Measurements from ENCODE around the gene CLN6.

DNA sequence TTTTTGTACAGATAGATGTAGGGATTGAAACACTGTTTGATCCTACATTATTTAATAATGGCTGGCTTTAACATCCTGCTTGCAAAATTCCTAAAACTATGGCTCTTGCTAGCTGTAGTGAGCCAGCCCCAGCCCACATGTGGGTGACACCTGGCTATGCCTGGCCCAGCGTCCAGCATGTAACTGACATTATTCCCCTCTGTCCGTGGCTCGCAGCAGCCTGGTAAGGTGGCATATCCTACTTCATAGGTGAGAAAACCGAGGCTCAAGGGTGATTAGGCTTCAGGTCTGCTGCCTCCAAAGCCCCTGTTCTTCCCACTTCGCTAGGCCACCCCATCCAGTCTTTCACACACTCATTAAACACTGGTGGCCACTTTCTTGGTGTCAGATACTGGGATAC is 26.0 kb downstream of the CLN6 start:
- no peak for TF ChIP-seq EZH2phosphoT487 (IDR thresholded peaks at IDR 0.05; ENCODE audit: insufficient read depth, low read depth)
- no peak for TF ChIP-seq EZH2 (IDR thresholded peaks at IDR 0.05; ENCODE audit: insufficient read depth, poor library complexity, severe bottlenecking)

Data from GM23248 (cell line).